8988T (cell line): ENCODE results near the gene DNAAF5.
A peak's percentile ranks its signal among the peaks of the same experiment; 100 is the strongest.
"Not testable (repeated sequence)": the region's sequence is repeated elsewhere in the genome, so short reads cannot be mapped to it uniquely, and the experiment has no call there.

Source experiments
- DNase-seq: peaks from one replicate; pipeline ENCODE4 v3.0.0; 2011

Gene DNAAF5

GRCh38 chr7:730501-731439 is 4.3 kb downstream of the DNAAF5 start:
- no peak for DNase-seq

GRCh38 chr7:731440-732085 is 5.1 kb downstream of the DNAAF5 start:
- DNase-seq, result no peak

DNA sequence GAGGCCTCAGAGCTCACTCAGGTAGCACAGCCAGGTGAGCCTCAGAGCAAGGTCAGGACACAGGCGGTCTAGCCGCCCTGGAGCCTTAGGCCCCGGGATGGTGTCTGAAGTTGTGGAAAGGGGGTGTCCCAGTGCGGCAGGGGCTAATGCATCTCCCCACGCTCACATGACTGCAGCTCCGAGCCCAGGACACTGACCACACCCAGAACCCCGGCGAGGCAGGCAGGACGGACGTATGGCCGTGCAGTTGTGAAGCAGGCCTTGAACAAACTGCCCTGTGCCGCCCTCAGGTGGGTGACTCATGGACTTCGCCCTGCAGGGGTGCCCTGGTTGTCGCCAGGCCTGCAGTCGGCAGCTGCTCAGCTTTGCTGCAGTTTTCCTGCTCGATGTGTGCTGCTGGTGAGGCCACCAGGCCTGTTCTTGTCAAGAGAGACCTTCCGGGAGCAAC is 5.6 kb downstream of the DNAAF5 start:
- DNase-seq, result peak; percentile 76

DNA sequence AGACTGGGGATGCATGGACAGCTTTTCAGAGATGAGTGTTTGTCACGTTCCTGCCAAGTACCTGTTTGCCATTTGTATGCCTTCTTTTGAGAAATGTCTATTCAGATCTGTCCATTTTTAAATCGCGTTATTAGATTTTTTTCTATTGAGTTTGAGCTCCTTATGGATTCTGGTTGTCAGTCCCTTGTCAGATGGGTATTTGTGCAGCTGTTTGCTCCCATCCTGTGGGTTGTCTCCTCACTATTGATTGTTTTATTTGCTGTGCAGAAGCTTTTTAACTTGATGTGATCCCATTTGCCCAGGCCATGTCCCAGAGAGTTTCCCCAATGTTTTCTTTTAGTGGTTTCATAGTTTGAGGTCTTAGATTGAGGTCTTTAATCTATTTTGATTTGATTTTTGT is 6.1 kb downstream of the DNAAF5 start:
- no peak for DNase-seq

GRCh38 chr7:734214-734613 is 7.7 kb downstream of the DNAAF5 start:
- DNase-seq, result no peak

- DNase-seq, result no peak
Observed at GRCh38 chr7:734808-735207, 8.3 kb downstream of the DNAAF5 start.

- no peak for DNase-seq
Observed at GRCh38 chr7:738241-738640, 11.7 kb downstream of the DNAAF5 start.

DNA sequence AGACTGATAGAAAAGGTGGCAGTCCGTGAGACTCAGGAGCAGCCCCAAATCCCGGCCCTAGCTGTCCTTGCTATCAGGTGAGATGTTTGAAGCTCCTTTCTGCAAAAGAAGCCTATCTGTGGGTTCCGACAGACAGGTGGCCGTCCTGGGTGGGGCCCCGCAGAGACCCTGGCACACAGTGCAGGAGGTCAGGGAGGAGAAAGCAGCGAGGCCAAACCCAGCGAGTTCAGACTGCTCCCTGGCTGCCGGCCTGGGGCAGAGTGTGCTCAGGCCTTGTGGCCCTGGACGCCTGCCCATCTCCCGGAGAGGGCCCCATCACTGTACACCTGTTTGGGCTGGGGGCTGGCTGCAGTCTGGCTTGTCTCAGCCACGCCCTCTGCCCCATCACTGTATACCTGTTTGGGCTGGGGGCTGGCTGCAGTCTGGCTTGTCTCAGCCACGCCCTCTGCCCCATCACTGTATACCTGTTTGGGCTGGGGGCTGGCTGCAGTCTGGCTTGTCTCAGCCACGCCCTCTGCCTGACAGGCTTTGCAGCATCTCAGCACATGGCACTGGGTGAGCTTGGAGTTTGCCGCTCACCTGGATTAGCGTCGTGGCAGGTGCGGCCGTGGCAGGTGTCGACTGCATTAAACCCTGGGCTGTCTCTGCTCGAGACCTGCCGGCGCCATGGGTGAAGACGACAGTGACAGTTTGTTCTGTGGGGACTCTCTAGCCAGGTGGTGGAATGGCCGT is 12.4 kb downstream of the DNAAF5 start:
- no peak for DNase-seq

DNA sequence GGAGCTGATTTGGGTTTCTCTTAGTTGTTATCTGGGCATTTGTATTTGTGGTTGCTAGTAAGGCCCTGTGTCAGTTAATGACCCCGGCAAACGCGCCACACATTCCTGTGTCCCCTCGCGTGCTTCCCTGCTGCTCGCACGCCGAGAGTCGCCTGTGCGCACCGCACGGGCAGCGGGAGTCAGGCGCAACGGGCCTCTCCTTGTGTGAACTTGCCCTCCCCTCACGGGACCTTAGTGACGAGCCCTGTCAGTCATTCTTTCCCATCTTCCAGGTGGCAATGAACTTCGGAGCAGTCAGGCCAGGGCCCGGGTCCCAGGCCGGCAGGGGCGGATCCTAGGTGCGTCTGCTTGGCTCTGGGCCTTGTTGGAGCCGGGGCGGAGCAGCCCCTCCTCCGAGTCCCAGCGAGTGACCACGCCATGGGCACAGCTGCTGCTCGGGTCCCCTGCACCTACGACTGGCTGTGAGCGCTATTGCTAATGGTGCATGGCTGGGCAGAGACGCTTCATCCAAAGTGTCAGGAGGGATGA is 13.0 kb downstream of the DNAAF5 start:
- no peak for DNase-seq

DNA sequence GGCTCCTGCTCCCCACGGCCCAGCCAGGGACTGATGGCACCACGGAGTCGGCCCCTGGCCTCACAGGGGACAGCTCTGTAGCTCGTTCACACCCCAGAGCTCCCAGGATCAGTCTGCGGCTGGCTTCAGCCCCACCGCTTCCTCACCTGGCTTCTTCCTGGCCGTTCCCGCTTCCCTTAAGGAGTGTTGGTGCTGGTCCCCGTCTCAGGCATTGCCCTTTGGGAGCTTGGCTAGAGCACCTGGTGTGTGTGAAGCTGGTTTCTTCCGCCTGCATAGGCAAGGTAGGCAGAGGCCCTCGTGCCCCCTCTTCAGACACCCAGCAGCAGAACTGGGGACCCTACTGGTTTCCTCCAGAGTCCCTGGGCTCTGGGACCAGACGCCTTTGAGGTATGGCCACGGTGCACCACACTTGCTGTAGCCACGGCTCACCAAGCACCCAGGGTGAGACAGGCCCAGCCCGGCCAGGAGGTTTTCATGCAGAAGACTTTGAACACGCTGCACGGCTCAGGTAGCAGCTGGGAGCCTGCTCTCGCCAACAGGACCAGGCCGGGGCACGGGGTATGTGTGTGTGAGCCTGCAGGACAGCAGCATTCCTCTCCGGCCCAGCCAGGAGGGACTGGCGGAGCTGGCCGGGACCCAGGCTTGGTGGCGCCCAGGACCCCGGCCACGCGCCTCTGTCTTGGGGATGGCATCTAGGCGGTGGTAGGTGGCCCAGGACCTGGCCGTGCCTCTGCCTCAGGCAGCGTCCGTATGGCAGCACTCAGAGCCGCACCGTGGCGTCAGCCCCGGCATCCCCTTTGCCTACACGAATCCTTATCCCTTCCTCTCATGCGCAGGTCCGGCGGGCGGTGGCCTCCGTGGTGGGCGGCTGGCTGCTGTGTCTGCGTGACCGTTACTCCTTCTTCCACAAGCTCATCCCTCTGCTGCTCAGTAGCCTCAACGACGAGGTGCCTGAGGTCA is 13.8 kb downstream of the DNAAF5 start:
- no peak for DNase-seq

GRCh38 chr7:741191-741671 is 14.7 kb downstream of the DNAAF5 start:
- DNase-seq, result no peak

GRCh38 chr7:741850-742249 is 15.4 kb downstream of the DNAAF5 start:
- DNase-seq, result no peak

DNA sequence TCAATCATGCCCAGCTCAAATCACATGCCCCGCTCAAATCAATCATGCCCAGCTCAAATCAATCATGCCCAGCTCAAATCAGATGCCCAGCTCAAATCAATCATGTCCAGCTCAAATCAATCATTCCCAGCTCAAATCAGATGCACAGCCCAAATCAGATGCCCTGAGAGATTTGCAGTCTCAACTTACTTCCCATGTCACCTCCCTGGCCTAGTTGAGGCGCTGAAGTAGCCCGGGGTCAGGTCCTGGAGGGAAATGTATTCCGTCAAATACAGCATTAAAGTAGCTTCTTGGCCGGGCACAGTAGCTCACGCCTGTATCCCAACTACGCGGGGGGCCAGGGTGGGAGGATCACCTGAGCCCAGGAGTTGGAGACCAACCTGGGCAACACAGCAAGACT is 16.3 kb downstream of the DNAAF5 start:
- DNase-seq, result no peak

DNA sequence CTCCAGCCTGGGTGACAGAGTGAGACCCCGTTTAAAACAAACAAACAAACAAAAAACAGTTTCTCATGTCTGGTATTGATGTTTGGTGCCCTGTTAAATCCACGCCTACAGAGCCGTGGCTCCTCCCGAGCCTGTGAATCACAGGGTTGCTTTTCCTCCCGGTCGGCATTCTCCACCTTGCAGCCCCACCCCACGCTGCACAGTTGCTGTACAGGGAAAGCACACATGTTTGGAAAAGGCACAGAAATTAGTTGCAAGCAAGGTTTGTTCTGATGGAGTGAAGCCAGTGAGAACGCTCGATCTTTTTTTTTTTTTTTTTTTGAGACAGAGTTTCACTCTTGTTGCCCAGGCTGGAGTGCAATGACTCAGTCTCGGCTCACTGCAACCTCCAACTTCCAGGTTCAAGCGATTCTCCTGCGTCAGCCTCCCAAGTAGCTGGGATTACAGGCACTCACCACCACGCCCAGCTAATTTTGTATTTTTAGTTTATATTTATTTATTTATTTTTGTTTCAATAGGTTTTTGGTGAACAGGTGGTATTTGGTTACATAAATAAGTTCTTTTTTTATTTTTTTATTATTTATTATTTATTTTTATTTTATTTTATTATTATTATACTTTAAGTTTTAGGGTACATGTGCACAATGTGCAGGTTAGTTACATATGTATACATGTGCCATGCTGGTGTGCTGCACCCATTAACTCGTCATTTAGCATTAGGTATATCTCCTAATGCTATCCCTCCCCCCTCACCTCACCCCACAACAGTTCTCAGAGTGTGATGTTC is 17.0 kb downstream of the DNAAF5 start:
- not testable (repeated sequence) for DNase-seq

DNA sequence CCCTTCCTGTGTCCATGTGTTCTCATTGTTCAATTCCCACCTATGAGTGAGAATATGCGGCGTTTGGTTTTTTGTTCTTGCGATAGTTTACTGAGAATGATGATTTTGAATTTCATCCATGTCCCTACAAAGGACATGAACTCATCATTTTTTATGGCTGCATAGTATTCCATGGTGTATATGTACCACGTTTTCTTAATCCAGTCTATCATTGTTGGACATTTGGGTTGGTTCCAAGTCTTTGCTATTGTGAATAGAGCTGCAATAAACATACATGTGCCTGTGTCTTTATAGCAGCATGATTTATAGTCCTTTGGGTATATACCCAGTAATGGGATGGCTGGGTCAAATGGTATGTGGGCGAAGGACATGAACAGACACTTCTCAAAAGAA is 17.6 kb downstream of the DNAAF5 start:
- DNase-seq, result not testable (repeated sequence)

DNA sequence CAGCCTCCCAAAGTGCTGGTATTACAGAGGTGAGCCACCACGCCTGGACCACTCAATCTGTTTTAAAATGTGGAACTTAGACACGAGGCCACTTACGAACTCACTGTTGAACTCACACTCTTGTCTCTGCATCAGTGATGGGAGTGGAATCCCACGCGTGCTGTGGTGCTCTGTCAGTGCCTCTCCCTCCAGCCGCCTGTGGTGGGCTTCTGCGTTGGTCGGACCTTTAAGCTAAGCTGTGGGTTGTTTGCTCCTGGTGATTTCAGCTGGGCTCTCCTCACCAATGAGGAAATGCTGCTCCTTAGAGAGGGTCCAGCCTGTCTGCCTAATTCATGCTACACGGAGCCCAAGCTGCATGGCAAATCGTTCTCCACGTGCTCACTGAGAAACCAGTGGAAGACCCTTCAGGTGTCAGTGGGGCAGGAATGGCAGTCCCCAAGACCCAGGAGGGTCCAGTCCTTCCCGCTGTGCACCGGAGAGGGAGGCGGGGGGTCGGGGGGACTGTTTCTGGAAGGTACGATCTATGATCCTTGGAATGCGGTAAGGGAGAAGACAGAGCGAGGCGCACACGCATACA is 18.4 kb downstream of the DNAAF5 start:
- no peak for DNase-seq

DNA sequence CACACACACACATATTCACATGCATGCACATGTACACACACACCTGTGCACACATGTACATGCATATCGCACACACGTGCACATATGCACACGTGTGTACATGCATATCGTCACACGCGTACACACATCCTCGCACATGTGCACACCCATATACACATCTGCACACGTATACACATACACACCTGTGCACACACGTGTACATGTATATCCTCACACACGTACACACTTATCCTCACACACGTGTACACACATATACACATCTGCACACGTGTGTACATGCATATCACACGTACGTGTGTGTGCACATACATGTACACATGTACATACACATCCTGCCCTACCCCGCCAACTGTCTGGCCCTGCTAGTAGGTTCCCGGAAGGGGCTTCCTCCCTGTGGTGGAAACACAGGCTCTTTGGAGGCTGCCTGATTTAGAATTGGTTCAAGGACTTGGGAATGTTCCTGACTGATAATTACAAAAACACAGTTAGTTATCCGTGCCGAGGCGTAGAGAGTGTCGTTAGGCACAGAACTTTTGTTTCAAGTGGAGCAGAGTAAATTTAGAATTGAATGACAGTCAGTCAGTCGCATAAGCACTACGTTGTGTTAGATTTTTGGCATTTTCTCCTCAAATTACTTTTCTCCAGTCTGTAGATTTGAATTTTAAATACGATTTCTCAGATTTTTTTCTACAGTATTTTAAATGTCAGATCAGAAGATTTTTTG is 19.1 kb downstream of the DNAAF5 start:
- DNase-seq, result no peak

GRCh38 chr7:746155-747061 is 19.9 kb downstream of the DNAAF5 start:
- DNase-seq, result no peak

DNA sequence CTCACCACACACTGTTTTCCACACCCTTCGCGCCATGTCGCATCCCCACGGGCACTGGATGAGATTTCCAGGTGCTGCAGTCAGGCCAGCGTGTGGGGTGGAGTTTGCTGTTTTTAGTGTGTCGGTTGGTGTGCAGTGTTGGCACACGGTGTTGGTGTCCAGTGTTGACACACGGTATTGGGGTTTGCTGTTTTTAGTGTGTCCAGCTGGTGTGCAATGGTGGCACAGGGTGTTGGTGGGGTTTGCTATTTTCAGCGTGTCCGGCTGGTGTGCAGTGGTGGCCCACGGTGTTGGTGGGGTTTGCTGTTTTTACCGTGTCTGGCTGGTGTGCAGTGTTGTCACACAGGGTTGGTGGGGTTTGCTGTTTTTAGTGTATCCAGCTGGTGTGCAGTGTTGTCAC is 20.7 kb downstream of the DNAAF5 start:
- no peak for DNase-seq
